Measurements from ENCODE around the gene TPD52L1. TPM values are rescaled to one million over a fixed set of nuclear protein-coding genes. Genes with fewer than 3 reads are reported as not detected.

The TPD52L1 gene
- total and polyA plus RNA-seq, 2 experiments from 2014 or later, result 22.8 to 24.0 TPM

DNA sequence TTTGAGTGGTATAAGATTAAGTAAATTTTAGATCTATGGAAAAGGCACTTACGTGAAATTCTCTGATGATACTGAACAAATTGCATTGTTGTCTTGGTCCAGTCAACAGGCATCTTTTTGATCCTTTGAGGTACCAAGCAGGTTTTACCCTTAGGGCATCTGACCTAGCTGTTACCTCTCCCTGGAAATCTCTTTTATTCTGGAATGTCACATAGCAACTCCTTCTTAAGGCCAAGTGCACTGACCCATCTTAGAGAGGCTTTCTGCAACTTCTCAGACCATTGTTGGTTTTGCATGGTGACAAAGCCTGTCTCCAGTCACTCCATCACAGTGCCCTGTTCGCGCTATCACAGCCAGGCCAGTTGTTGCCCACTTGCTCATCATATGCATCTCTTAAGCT lies 42.0 kb downstream of the TPD52L1 start:
- ATAC-seq (no peak), DNase-seq (ENCODE audit: low spot score) (no peak)
- TF ChIP-seq, protein P1, sequence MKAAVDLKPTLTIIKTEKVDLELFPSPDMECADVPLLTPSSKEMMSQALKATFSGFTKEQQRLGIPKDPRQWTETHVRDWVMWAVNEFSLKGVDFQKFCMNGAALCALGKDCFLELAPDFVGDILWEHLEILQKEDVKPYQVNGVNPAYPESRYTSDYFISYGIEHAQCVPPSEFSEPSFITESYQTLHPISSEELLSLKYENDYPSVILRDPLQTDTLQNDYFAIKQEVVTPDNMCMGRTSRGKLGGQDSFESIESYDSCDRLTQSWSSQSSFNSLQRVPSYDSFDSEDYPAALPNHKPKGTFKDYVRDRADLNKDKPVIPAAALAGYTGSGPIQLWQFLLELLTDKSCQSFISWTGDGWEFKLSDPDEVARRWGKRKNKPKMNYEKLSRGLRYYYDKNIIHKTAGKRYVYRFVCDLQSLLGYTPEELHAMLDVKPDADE (IDR thresholded peaks at IDR 0.05), result no peak
- TF ChIP-seq ZNF331 (CRISPR knock-in tag; IDR thresholded peaks at IDR 0.05; ENCODE audit: low read depth) (no peak), JUNB (IDR thresholded peaks at IDR 0.05; ENCODE audit: unreplicated experiment) (no peak), EZH2 (IDR thresholded peaks at IDR 0.05; ENCODE audit: low read depth, unreplicated experiment) (no peak), ZNF114 (CRISPR knock-in tag; IDR thresholded peaks at IDR 0.05) (no peak), CREB1 (CRISPR knock-in tag; IDR thresholded peaks at IDR 0.05; ENCODE audit: low read depth) (no peak), POLR2AphosphoS5 (IDR thresholded peaks at IDR 0.05; ENCODE audit: low read depth) (no peak), NANOG (IDR thresholded peaks at IDR 0.05; ENCODE audit: borderline replicate concordance) (no peak), EZH2phosphoT487 (IDR thresholded peaks at IDR 0.05; ENCODE audit: unreplicated experiment) (no peak), ZNF462 (CRISPR knock-in tag; IDR thresholded peaks at IDR 0.05) (no peak), STAT1 (IDR thresholded peaks at IDR 0.05; ENCODE audit: unreplicated experiment) (no peak)
- TF ChIP-seq, protein P2, sequence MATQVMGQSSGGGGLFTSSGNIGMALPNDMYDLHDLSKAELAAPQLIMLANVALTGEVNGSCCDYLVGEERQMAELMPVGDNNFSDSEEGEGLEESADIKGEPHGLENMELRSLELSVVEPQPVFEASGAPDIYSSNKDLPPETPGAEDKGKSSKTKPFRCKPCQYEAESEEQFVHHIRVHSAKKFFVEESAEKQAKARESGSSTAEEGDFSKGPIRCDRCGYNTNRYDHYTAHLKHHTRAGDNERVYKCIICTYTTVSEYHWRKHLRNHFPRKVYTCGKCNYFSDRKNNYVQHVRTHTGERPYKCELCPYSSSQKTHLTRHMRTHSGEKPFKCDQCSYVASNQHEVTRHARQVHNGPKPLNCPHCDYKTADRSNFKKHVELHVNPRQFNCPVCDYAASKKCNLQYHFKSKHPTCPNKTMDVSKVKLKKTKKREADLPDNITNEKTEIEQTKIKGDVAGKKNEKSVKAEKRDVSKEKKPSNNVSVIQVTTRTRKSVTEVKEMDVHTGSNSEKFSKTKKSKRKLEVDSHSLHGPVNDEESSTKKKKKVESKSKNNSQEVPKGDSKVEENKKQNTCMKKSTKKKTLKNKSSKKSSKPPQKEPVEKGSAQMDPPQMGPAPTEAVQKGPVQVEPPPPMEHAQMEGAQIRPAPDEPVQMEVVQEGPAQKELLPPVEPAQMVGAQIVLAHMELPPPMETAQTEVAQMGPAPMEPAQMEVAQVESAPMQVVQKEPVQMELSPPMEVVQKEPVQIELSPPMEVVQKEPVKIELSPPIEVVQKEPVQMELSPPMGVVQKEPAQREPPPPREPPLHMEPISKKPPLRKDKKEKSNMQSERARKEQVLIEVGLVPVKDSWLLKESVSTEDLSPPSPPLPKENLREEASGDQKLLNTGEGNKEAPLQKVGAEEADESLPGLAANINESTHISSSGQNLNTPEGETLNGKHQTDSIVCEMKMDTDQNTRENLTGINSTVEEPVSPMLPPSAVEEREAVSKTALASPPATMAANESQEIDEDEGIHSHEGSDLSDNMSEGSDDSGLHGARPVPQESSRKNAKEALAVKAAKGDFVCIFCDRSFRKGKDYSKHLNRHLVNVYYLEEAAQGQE (IDR thresholded peaks at IDR 0.05; ENCODE audit: unreplicated experiment), result no peak
- TF ChIP-seq, protein P3, sequence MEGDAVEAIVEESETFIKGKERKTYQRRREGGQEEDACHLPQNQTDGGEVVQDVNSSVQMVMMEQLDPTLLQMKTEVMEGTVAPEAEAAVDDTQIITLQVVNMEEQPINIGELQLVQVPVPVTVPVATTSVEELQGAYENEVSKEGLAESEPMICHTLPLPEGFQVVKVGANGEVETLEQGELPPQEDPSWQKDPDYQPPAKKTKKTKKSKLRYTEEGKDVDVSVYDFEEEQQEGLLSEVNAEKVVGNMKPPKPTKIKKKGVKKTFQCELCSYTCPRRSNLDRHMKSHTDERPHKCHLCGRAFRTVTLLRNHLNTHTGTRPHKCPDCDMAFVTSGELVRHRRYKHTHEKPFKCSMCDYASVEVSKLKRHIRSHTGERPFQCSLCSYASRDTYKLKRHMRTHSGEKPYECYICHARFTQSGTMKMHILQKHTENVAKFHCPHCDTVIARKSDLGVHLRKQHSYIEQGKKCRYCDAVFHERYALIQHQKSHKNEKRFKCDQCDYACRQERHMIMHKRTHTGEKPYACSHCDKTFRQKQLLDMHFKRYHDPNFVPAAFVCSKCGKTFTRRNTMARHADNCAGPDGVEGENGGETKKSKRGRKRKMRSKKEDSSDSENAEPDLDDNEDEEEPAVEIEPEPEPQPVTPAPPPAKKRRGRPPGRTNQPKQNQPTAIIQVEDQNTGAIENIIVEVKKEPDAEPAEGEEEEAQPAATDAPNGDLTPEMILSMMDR (conservative IDR thresholded peaks at IDR 0.05; ENCODE audit: low read depth in 2 of 2), result no peak
- Histone ChIP-seq H3K9me2 (ENCODE audit: insufficient read depth) (no peaks in the 10 kb centered on the region), H3K4me1 (ENCODE audit: insufficient read depth) (no peaks in the 10 kb centered on the region; the same call in 1 of the 2 replicates), H3K79me2 (replicated peaks; ENCODE audit: insufficient read depth) (no peaks in the 10 kb centered on the region), H3F3A (replicated peaks; ENCODE audit: low read depth) (no peaks in the 10 kb centered on the region), H3K4me3 (no peak overlapping the region), H3K36me3 (ENCODE audit: insufficient read depth) (no peaks in the 10 kb centered on the region), H3K27ac (ENCODE audit: low read depth) (no peak overlapping the region), H4K20me1 (replicated peaks; ENCODE audit: insufficient read depth) (no peaks in the 10 kb centered on the region), H3K4me2 (no peak overlapping the region), H2AFZ (no peak overlapping the region), H3K27me3 (ENCODE audit: insufficient read depth) (no peaks in the 10 kb centered on the region)
- Mint-ChIP-seq H3K27me3 (ENCODE audit: insufficient read depth, low read depth, poor library complexity) (no peaks in the 10 kb centered on the region), H3K36me3 (ENCODE audit: low read depth) (no peaks in the 10 kb centered on the region), H3K4me1 (peaks cover 24% of the 10 kb centered on the region), H3K4me3 (no peak overlapping the region), H3K27ac (no peak overlapping the region), H3K9me3 (no peaks in the 10 kb centered on the region)

All from GM23338 (cell line).